Esophagus squamous epithelium (tissue), 5 donors: Measurements from ENCODE around the gene CHAD. TPM values are rescaled to one million over a fixed set of nuclear protein-coding genes. Genes with fewer than 3 reads are reported as not detected.
"Not testable (repeated sequence)": the region's sequence is repeated elsewhere in the genome, so short reads cannot be mapped to it uniquely, and the experiment has no call there.

Experiments
- DNase-seq: peaks from one replicate; lab custom pipeline; 2025; lab: John Stamatoyannopoulos, UW
- H3K27ac ChIP-seq, 4 donors: fragments of 200-600 bp; sonication (generic); one replicate each; pipeline ENCODE4 v1.5.1; 2016 to 2019; ENCODE audit warnings: mild to moderate bottlenecking in 1 of 4
- H3K27me3 ChIP-seq, 4 donors: fragments of 200-600 bp; sonication (generic); 1 replicate in 3 of 4; 2 replicates in 1 of 4; pipeline versions ENCODE4 v1.5.1 to v1.6.0; 2017 to 2021; ENCODE audit warnings: antibody characterized with exemption in 1 of 4
- H3K36me3 ChIP-seq, 3 donors: fragments of 200-600 bp; sonication (generic); one replicate each; pipeline ENCODE4 v1.5.1; 2016 to 2019
- H3K4me1 ChIP-seq, 3 donors: fragments of 200-600 bp; sonication (generic); one replicate each; pipeline ENCODE4 v1.5.1; 2017 to 2019
- H3K4me3 ChIP-seq, 4 donors: fragments of 200-600 bp; sonication (generic); 1 replicate in 3 of 4; 2 replicates in 1 of 4; pipeline ENCODE4 v1.5.1; 2016 to 2019; ENCODE audit warnings: mild to moderate bottlenecking in 2 of 4, moderate library complexity in 1 of 4
- H3K9me3 ChIP-seq, 3 donors: fragments of 200-600 bp; sonication (generic); one replicate each; pipeline ENCODE4 v1.5.1; 2016 to 2019
- CTCF ChIP-seq, 6 experiments: fragments of 450-650 bp in 4 of 6; fragments of 200-600 bp in 2 of 6; sonication (generic) in 2 of 6; IDR thresholded peaks; one replicate each; pipeline ENCODE4 v1.5.1; 2016 to 2019; ENCODE audit warnings: antibody characterized with exemption in 6 of 6, mild to moderate bottlenecking in 4 of 6, moderate library complexity in 4 of 6
- POLR2A ChIP-seq, 4 donors: fragments of 450-650 bp; IDR thresholded peaks; one replicate each; pipeline ENCODE4 v1.6.1; 2017; ENCODE audit warnings: antibody characterized with exemption in 4 of 4, mild to moderate bottlenecking in 4 of 4, moderate library complexity in 3 of 4
- WGBS, 2 donors: methylation state at CpG; one replicate each; pipeline ENCODE4 v1.1.5; 2018; 5-methylcytosine and 5-hydroxymethylcytosine counted together
- intact Hi-C: fragments of 100-400 bp; cut with DNase I; formaldehyde crosslinking; loops from one replicate; pipeline ENCODE4 v1.15.0; 2022
- total RNA-seq, 4 donors: library from RNA; depleted of rRNA; stranded (reverse); fragments of >200 nt; gene quantifications; one replicate each; pipeline ENCODE4 v1.1.0, GENCODE V29; 2016
- donor health status: DM: yes; HTN: yes; CAD: no.

CHAD gene
- total RNA-seq, 4 donors from 2014 or later, result 0.19 to 0.80 TPM; not detected in 2

GRCh38 chr17:50477976-50478375 is 9.3 kb upstream of the CHAD start:
- peaks cover 0 to 4% (median 0%) of the 10 kb centered on the region in 4 donors for H3K27me3 ChIP-seq
- 75 to 85% methylated on average over 5 of the region's 7 CpGs for WGBS, 2 donors
- H3K36me3 ChIP-seq, result peaks cover 0 to 24% (median 0%) of the 10 kb centered on the region in 3 donors
- H3K4me1 ChIP-seq, result peaks cover 14 to 40% (median 15%) of the 10 kb centered on the region in 3 donors
- no peaks in the 10 kb centered on the region for H3K9me3 ChIP-seq
- peak overlapping the region in 3 of 4 donors; percentile 64 to 85 (median 75) for H3K4me3 ChIP-seq
- intact Hi-C loops, result no loop called here
- no peak for DNase-seq
- H3K27ac ChIP-seq, result peak overlapping the region; percentile 76 to 90 (median 84)
- TF ChIP-seq POLR2A (IDR thresholded peaks at IDR 0.05) (no peak), CTCF (IDR thresholded peaks at IDR 0.05) (no peak)

GRCh38 chr17:50476545-50477315 is 8.1 kb upstream of the CHAD start:
- Histone ChIP-seq H3K27me3 (peaks cover 0 to 4% (median 0%) of the 10 kb centered on the region in 4 donors), H3K27ac (no peak overlapping the region), H3K4me1 (peaks cover 12 to 29% (median 14%) of the 10 kb centered on the region in 3 donors), H3K36me3 (peaks cover 0 to 29% (median 0%) of the 10 kb centered on the region in 3 donors), H3K4me3 (no peak overlapping the region), H3K9me3 (no peaks in the 10 kb centered on the region)
- intact Hi-C loops, result no loop called here
- WGBS, 2 donors, result 59 to 65% methylated on average over 12 to 18 of the region's 18 CpGs
- no peak for TF ChIP-seq CTCF (IDR thresholded peaks at IDR 0.05)
- DNase-seq, result no peak

GRCh38 chr17:50475775-50476544 is 7.3 kb upstream of the CHAD start:
- peaks cover 0 to 35% (median 0%) of the 10 kb centered on the region in 3 donors for H3K36me3 ChIP-seq
- H3K4me3 ChIP-seq, DNase-seq, H3K27ac ChIP-seq, H3K27me3 ChIP-seq, H3K9me3 ChIP-seq, intact Hi-C loops: not testable (repeated sequence)
- peaks cover 12 to 27% (median 14%) of the 10 kb centered on the region in 3 donors for H3K4me1 ChIP-seq
- WGBS, 2 donors, result 29 to 63% methylated on average over 17 to 19 of the region's 33 CpGs

GRCh38 chr17:50475362-50475761 is 6.7 kb upstream of the CHAD start:
- H3K4me3 ChIP-seq, result no peak overlapping the region
- H3K9me3 ChIP-seq, result no peaks in the 10 kb centered on the region
- peaks cover 12 to 24% (median 14%) of the 10 kb centered on the region in 3 donors for H3K4me1 ChIP-seq
- no peak for DNase-seq
- H3K27ac ChIP-seq, result no peak overlapping the region
- no peak for TF ChIP-seq POLR2A (IDR thresholded peaks at IDR 0.05)
- TF ChIP-seq CTCF (IDR thresholded peaks at IDR 0.05), result no peak
- H3K27me3 ChIP-seq, result peaks cover 0 to 4% (median 0%) of the 10 kb centered on the region in 4 donors
- WGBS, 2 donors, result 81% methylated on average over 4 of the region's 4 CpGs
- H3K36me3 ChIP-seq, result peaks cover 0 to 32% (median 0%) of the 10 kb centered on the region in 3 donors
- intact Hi-C loops, result no loop called here

GRCh38 chr17:50474523-50474922 is 5.8 kb upstream of the CHAD start:
- Histone ChIP-seq H3K27ac (no peak overlapping the region), H3K36me3 (peaks cover 0 to 31% (median 0%) of the 10 kb centered on the region in 3 donors), H3K27me3 (peaks cover 0 to 8% (median 0%) of the 10 kb centered on the region in 4 donors), H3K4me3 (no peak overlapping the region), H3K9me3 (no peaks in the 10 kb centered on the region), H3K4me1 (peaks cover 5 to 24% (median 6%) of the 10 kb centered on the region in 3 donors)
- DNase-seq, result no peak
- WGBS, 2 donors, result 73 to 77% methylated on average over 5 to 6 of the region's 6 CpGs
- TF ChIP-seq CTCF (IDR thresholded peaks at IDR 0.05) (no peak), POLR2A (IDR thresholded peaks at IDR 0.05) (no peak)
- intact Hi-C loops, result no loop called here
